Measurements from ENCODE around the gene ZNF148. TPM values are rescaled to one million over a fixed set of nuclear protein-coding genes. Genes with fewer than 3 reads are reported as not detected.
A peak's percentile ranks its signal among the peaks of the same experiment; 100 is the strongest.

The ZNF148 gene
- total RNA-seq, 1 donor from 2014 or later, result 57.6 TPM

DNA sequence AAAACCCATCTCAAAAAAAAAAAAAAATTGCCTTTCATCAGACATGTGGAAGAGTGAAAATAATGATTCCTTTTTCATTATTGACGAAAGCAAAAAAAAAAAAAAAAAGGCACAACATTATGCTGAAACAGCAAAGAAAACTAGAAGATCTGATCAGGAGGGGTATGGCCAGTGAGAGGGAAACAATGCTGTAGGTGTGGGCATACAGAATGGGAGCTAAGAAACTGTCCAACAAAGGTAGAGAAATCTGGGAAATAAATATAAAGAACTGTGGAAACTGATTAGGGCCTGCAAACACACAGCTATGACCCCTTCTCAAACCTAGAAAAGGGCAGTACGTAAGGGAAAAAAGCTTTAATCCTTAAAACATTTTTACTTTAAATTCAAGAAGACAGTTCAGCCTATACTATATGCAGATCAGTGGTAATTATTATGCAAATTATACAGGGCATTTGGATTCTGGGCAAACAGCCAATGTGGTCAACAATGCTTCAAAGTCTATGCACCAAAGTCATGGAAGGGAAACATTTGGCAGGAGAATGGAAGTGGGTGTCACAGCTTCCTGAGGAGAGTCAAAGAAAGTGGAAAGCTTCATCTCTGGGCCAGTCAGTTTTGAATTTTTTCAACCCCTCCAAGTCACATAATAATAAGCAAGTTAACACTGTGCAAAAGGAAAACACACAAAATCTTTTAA, 94.3 kb downstream of the ZNF148 start:
- Mint-ChIP-seq H3K4me1 (no peaks in the 10 kb centered on the region), H3K9me3 (no peaks in the 10 kb centered on the region), H3K4me3 (no peak overlapping the region), H3K27ac (no peak overlapping the region), H3K36me3 (ENCODE audit: low read depth) (peaks cover 72% of the 10 kb centered on the region), H3K27me3 (no peaks in the 10 kb centered on the region)
- ATAC-seq (ENCODE audit: low read depth) (no peak), DNase-seq (no peak)
- ChIA-PET POLR2A (no interaction called here), CTCF (no interaction called here)
- no peak for TF ChIP-seq CTCF (IDR thresholded peaks at IDR 0.05)
- intact Hi-C loops (cut with micrococcal nuclease), result no loop called here

DNA sequence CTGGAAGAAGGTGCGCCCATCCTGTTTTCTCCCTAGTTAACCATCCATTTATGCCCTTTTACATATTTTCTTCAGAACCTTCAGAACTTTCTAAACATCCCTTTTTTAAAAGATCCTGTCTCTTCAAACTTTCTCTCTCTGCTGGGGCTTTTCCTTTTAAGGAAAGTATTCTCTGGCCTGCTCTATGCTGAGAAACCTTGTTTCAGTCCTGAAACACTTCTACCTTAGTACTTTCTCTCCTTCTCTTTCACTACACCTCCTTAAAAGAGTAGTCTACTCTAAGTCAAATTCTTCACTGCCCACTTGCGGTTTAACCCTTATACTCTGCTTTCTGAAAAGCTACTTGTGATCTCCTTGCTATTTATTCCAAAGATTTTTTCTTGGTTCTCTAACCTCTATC, 97.0 kb downstream of the ZNF148 start:
- Mint-ChIP-seq H3K4me1 (no peaks in the 10 kb centered on the region), H3K27me3 (no peaks in the 10 kb centered on the region), H3K9me3 (no peaks in the 10 kb centered on the region), H3K27ac (peak overlapping the region; percentile 2), H3K4me3 (no peak overlapping the region), H3K36me3 (ENCODE audit: low read depth) (peaks cover 70% of the 10 kb centered on the region)
- ATAC-seq (ENCODE audit: low read depth) (no peak), DNase-seq (no peak)
- intact Hi-C loops (cut with micrococcal nuclease), result loop anchor here (10.0 kb wide), 1 partner anchor 283 kb away; no protein-coding TSS in a partner anchor
- POLR2A ChIA-PET, result no interaction called here
- TF ChIP-seq CTCF (IDR thresholded peaks at IDR 0.05), result no peak
- CTCF ChIA-PET, result no interaction called here

GRCh38 chr3:125271127-125271526, 104.0 kb downstream of the ZNF148 start:
- Mint-ChIP-seq H3K27me3 (no peaks in the 10 kb centered on the region), H3K9me3 (no peaks in the 10 kb centered on the region), H3K4me1 (peaks cover 3% of the 10 kb centered on the region), H3K36me3 (ENCODE audit: low read depth) (peaks cover 59% of the 10 kb centered on the region), H3K27ac (no peak overlapping the region), H3K4me3 (no peak overlapping the region)
- ChIA-PET POLR2A (no interaction called here), CTCF (no interaction called here)
- no peak for TF ChIP-seq CTCF (IDR thresholded peaks at IDR 0.05)
- no peak for DNase-seq
- intact Hi-C loops (cut with micrococcal nuclease), result loop anchor here (10.0 kb wide), 1 partner anchor 276 kb away; no protein-coding TSS in a partner anchor
- ATAC-seq (ENCODE audit: low read depth), result no peak

GRCh38 chr3:125267460-125267859, 107.7 kb downstream of the ZNF148 start:
- ATAC-seq (ENCODE audit: low read depth) (no peak), DNase-seq (no peak)
- no peak overlapping the region for H3K4me3 Mint-ChIP-seq
- H3K36me3 Mint-ChIP-seq (ENCODE audit: low read depth), result peaks cover 62% of the 10 kb centered on the region
- TF ChIP-seq CTCF (IDR thresholded peaks at IDR 0.05), result no peak
- ChIA-PET POLR2A (no interaction called here), CTCF (no interaction called here)
- H3K9me3 Mint-ChIP-seq, result no peaks in the 10 kb centered on the region
- H3K27me3 Mint-ChIP-seq, result no peaks in the 10 kb centered on the region
- peaks cover 3% of the 10 kb centered on the region for H3K4me1 Mint-ChIP-seq
- no peak overlapping the region for H3K27ac Mint-ChIP-seq
- intact Hi-C loops (cut with micrococcal nuclease), result no loop called here

DNA sequence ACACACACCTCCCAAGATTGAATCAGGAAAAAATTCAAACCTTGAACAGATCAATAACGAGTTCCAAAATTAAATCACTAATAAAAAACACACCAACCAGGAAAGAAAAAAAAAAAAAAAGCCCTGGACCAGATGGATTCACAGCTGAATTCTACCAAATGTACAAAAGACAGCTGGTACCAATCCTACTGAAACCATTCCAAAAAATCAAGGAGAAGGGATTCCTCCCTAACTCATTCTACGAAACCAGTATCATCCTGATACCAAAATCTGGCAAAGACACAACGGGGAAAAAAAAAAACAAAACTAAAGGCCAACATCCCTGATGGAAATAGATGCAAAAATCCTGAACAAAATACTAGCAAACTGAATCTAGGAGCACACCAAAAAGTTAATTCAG, 108.2 kb downstream of the ZNF148 start:
- H3K4me1 Mint-ChIP-seq, result peaks cover 3% of the 10 kb centered on the region
- H3K36me3 Mint-ChIP-seq (ENCODE audit: low read depth), result peaks cover 59% of the 10 kb centered on the region
- H3K27me3 Mint-ChIP-seq, result no peaks in the 10 kb centered on the region
- H3K4me3 Mint-ChIP-seq, result no peak overlapping the region
- no peak for TF ChIP-seq CTCF (IDR thresholded peaks at IDR 0.05)
- CTCF ChIA-PET, result no interaction called here
- intact Hi-C loops (cut with micrococcal nuclease), result no loop called here
- no peak for DNase-seq
- POLR2A ChIA-PET, result no interaction called here
- ATAC-seq (ENCODE audit: low read depth), result no peak
- H3K27ac Mint-ChIP-seq, result no peak overlapping the region
- no peaks in the 10 kb centered on the region for H3K9me3 Mint-ChIP-seq

All from activated B cell treated with CpG ODN at 0.5 μM for 24 hours (primary cell).